Uterus (tissue), 2 donors: ENCODE data around the gene DIAPH3.

Experiments
- POLR2A ChIP-seq, 2 donors: fragments of 450-650 bp; IDR thresholded peaks; one replicate each; pipeline ENCODE4 v1.6.1; 2016; ENCODE audit warnings: antibody characterized with exemption in 2 of 2, mild to moderate bottlenecking in 1 of 2, moderate library complexity in 1 of 2
- TF ChIP-seq, protein P1 (sequence below), 4 experiments: fragments of 200-600 bp in 2 of 4; fragments of 450-650 bp in 2 of 4; sonication (generic) in 2 of 4; IDR thresholded peaks; one replicate each; pipeline ENCODE4 v1.5.1; 2016 to 2019; ENCODE audit warnings: antibody characterized with exemption in 4 of 4, mild to moderate bottlenecking in 2 of 4, moderate library complexity in 1 of 4

DNA sequence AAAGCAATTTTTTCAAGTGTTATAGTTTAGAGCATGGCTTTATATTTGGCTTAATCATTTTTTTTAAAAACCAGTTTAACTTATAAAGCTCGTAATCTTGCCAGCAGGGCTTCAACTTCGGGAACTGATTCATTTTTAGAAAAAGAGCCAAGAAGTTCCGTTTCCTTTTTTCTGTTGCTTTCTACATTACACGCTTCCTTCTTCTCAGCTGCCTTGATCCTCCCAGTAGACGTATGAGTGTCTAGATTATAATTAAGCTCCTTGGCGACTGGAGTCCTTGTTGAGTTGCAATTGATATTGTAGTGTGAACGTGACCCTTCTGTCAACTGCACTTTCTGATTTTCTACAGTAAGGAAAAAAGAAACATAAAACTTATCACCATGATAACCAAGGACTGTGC is 497.2 kb downstream of the DIAPH3 start:
- TF ChIP-seq, protein P1, sequence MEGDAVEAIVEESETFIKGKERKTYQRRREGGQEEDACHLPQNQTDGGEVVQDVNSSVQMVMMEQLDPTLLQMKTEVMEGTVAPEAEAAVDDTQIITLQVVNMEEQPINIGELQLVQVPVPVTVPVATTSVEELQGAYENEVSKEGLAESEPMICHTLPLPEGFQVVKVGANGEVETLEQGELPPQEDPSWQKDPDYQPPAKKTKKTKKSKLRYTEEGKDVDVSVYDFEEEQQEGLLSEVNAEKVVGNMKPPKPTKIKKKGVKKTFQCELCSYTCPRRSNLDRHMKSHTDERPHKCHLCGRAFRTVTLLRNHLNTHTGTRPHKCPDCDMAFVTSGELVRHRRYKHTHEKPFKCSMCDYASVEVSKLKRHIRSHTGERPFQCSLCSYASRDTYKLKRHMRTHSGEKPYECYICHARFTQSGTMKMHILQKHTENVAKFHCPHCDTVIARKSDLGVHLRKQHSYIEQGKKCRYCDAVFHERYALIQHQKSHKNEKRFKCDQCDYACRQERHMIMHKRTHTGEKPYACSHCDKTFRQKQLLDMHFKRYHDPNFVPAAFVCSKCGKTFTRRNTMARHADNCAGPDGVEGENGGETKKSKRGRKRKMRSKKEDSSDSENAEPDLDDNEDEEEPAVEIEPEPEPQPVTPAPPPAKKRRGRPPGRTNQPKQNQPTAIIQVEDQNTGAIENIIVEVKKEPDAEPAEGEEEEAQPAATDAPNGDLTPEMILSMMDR (IDR thresholded peaks at IDR 0.05) = no peak
- TF ChIP-seq POLR2A (IDR thresholded peaks at IDR 0.05) = no peak
